HEK293 (cell line): Measurements from ENCODE around the gene HARS2.

Experiments used
- GFI1B ChIP-seq: fragments of 450-650 bp; formaldehyde crosslinking; IDR thresholded peaks from 2 replicates; pipeline ENCODE4 v1.5.1; 2016; ENCODE audit warnings: missing biosample characterization, missing genetic modification characterization
- MYNN ChIP-seq: fragments of 450-650 bp; formaldehyde crosslinking; IDR thresholded peaks from 2 replicates; pipeline ENCODE4 v1.5.1; 2016; ENCODE audit warnings: missing biosample characterization, missing genetic modification characterization, borderline replicate concordance
- PBX3 ChIP-seq: sonication (generic); formaldehyde crosslinking; IDR thresholded peaks from 2 replicates; pipeline ENCODE4 v1.8.1; 2022; ENCODE audit warnings: mild to moderate bottlenecking, moderate library complexity, missing genetic modification reagents
- RBAK ChIP-seq: fragments of 450-650 bp; formaldehyde crosslinking; IDR thresholded peaks from 2 replicates; pipeline ENCODE4 v1.5.1; 2016; ENCODE audit warnings: missing biosample characterization, missing genetic modification characterization
- SETDB1 ChIP-seq: IDR thresholded peaks from one replicate; pipeline ENCODE4 v1.6.1; 2017; ENCODE audit warnings: mild to moderate bottlenecking, low read length, moderate library complexity, mixed read lengths; ENCODE audit not compliant: insufficient read length
- ZBTB11 ChIP-seq: fragments of 450-650 bp; formaldehyde crosslinking; conservative IDR thresholded peaks from 2 replicates; pipeline ENCODE4 v1.5.1; 2016; ENCODE audit warnings: low read depth, missing biosample characterization, missing genetic modification characterization
- ZBTB48 ChIP-seq: fragments of 450-650 bp; formaldehyde crosslinking; IDR thresholded peaks from 2 replicates; pipeline ENCODE4 v1.5.1; 2016; ENCODE audit warnings: missing biosample characterization, missing genetic modification characterization
- ZBTB49 ChIP-seq: fragments of 450-650 bp; formaldehyde crosslinking; IDR thresholded peaks from 2 replicates; pipeline ENCODE4 v1.5.1; 2016; ENCODE audit warnings: missing biosample characterization, missing genetic modification characterization, low read depth
- ZEB2 ChIP-seq: fragments of 450-650 bp; formaldehyde crosslinking; IDR thresholded peaks from 2 replicates; pipeline ENCODE4 v1.5.1; 2016; ENCODE audit warnings: missing biosample characterization, missing genetic modification characterization
- ZNF148 ChIP-seq: fragments of 450-650 bp; formaldehyde crosslinking; IDR thresholded peaks from 2 replicates; pipeline ENCODE4 v1.5.0; 2017; ENCODE audit warnings: missing biosample characterization, missing genetic modification characterization, borderline replicate concordance
- TF ChIP-seq, protein P1 (sequence below): fragments of 450-650 bp; formaldehyde crosslinking; IDR thresholded peaks from 2 replicates; pipeline ENCODE4 v1.5.1; 2016; ENCODE audit warnings: missing biosample characterization, missing genetic modification characterization
- TF ChIP-seq, protein P2 (sequence below): fragments of 450-650 bp; formaldehyde crosslinking; IDR thresholded peaks from 2 replicates; pipeline ENCODE4 v1.5.1; 2016; ENCODE audit warnings: missing biosample characterization, missing genetic modification characterization
- TF ChIP-seq, protein P3 (sequence below): fragments of 450-650 bp; formaldehyde crosslinking; IDR thresholded peaks from 2 replicates; pipeline ENCODE4 v1.5.1; 2016; ENCODE audit warnings: missing biosample characterization, missing genetic modification characterization

- no peak for TF ChIP-seq PBX3
- no peak for TF ChIP-seq ZNF148 (tag by site-specific recombination)
- TF ChIP-seq SETDB1, result no peak
- no peak for TF ChIP-seq ZBTB49 (tag by site-specific recombination)
- no peak for TF ChIP-seq ZBTB11
- TF ChIP-seq ZEB2 (tag by site-specific recombination), result no peak
- no peak for TF ChIP-seq ZBTB48 (tag by site-specific recombination)
- TF ChIP-seq, protein P1, sequence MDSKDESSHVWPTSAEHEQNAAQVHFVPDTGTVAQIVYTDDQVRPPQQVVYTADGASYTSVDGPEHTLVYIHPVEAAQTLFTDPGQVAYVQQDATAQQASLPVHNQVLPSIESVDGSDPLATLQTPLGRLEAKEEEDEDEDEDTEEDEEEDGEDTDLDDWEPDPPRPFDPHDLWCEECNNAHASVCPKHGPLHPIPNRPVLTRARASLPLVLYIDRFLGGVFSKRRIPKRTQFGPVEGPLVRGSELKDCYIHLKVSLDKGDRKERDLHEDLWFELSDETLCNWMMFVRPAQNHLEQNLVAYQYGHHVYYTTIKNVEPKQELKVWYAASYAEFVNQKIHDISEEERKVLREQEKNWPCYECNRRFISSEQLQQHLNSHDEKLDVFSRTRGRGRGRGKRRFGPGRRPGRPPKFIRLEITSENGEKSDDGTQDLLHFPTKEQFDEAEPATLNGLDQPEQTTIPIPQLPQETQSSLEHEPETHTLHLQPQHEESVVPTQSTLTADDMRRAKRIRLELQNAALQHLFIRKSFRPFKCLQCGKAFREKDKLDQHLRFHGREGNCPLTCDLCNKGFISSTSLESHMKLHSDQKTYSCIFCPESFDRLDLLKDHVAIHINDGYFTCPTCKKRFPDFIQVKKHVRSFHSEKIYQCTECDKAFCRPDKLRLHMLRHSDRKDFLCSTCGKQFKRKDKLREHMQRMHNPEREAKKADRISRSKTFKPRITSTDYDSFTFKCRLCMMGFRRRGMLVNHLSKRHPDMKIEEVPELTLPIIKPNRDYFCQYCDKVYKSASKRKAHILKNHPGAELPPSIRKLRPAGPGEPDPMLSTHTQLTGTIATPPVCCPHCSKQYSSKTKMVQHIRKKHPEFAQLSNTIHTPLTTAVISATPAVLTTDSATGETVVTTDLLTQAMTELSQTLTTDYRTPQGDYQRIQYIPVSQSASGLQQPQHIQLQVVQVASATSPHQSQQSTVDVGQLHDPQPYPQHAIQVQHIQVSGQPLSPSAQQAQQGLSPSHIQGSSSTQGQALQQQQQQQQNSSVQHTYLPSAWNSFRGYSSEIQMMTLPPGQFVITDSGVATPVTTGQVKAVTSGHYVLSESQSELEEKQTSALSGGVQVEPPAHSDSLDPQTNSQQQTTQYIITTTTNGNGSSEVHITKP (tag by site-specific recombination), result no peak
- TF ChIP-seq MYNN (tag by site-specific recombination), result no peak
- TF ChIP-seq, protein P2, sequence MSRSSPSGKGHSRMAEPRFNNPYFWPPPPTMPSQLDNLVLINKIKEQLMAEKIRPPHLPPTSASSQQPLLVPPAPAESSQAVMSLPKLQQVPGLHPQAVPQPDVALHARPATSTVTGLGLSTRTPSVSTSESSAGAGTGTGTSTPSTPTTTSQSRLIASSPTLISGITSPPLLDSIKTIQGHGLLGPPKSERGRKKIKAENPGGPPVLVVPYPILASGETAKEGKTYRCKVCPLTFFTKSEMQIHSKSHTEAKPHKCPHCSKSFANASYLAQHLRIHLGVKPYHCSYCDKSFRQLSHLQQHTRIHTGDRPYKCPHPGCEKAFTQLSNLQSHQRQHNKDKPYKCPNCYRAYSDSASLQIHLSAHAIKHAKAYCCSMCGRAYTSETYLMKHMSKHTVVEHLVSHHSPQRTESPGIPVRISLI (tag by site-specific recombination), result peak; percentile 59; the same call in 1 of the 2 replicates
- TF ChIP-seq, protein P3, sequence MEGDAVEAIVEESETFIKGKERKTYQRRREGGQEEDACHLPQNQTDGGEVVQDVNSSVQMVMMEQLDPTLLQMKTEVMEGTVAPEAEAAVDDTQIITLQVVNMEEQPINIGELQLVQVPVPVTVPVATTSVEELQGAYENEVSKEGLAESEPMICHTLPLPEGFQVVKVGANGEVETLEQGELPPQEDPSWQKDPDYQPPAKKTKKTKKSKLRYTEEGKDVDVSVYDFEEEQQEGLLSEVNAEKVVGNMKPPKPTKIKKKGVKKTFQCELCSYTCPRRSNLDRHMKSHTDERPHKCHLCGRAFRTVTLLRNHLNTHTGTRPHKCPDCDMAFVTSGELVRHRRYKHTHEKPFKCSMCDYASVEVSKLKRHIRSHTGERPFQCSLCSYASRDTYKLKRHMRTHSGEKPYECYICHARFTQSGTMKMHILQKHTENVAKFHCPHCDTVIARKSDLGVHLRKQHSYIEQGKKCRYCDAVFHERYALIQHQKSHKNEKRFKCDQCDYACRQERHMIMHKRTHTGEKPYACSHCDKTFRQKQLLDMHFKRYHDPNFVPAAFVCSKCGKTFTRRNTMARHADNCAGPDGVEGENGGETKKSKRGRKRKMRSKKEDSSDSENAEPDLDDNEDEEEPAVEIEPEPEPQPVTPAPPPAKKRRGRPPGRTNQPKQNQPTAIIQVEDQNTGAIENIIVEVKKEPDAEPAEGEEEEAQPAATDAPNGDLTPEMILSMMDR, result no peak
- TF ChIP-seq RBAK (tag by site-specific recombination), result no peak
- TF ChIP-seq GFI1B (tag by site-specific recombination), result no peak
Observed at GRCh38 chr5:140664030-140664358, 27.3 kb upstream of the HARS2 start.
